HFFc6 (cell line): ENCODE measurements around the gene ZNF358. TPM values are rescaled to one million over a fixed set of nuclear protein-coding genes. Genes with fewer than 3 reads are reported as not detected.
A peak's percentile ranks its signal among the peaks of the same experiment; 100 is the strongest.

ENCODE experiments used
- DNase-seq: peaks from one replicate; pipeline ENCODE4 v3.0.0-alpha.2; 2018
- H3K27ac Mint-ChIP-seq: 2 replicates; pipeline ENCODE4 v1.8.0; 2020; ENCODE audit warnings: mild to moderate bottlenecking, mixed read lengths
- H3K27me3 Mint-ChIP-seq: 2 replicates; pipeline ENCODE4 v1.8.0; 2021; ENCODE audit warnings: mild to moderate bottlenecking, moderate library complexity, mixed read lengths; ENCODE audit not compliant: insufficient read depth
- H3K36me3 Mint-ChIP-seq: 2 replicates; pipeline ENCODE4 v1.8.0; 2021; ENCODE audit warnings: low read depth, mixed read lengths
- H3K4me1 Mint-ChIP-seq: 2 replicates; pipeline ENCODE4 v1.8.0; 2020; ENCODE audit warnings: low read depth, mixed read lengths
- H3K4me3 Mint-ChIP-seq: 2 replicates; pipeline ENCODE4 v1.8.0; 2020; ENCODE audit warnings: mild to moderate bottlenecking, moderate library complexity, mixed read lengths
- H3K9me3 Mint-ChIP-seq: 2 replicates; pipeline ENCODE4 v1.8.0; 2020; ENCODE audit warnings: mild to moderate bottlenecking, mixed read lengths
- total RNA-seq, 6 experiments: library from RNA; stranded (reverse); fragmentation: NEBNext Ultra II Directional; extraction: Animal tissue kit (Norgen Biotek cat#: 25700); gene quantifications; 2 replicates in 1 of 6; 3 replicates in 5 of 6; pipeline ENCODE4 v1.2.3, GENCODE V29; 2021
- TF ChIP-seq, protein P1 (sequence below): fragments of 200-600 bp; sonication (generic); IDR thresholded peaks from 2 replicates; pipeline ENCODE4 v1.5.0; 2021; ENCODE audit warnings: antibody characterized with exemption, mild to moderate bottlenecking

ZNF358 gene
- total RNA-seq, 6 experiments from 2014 or later, result 30.0 to 41.1 (median 35.8) TPM

DNA sequence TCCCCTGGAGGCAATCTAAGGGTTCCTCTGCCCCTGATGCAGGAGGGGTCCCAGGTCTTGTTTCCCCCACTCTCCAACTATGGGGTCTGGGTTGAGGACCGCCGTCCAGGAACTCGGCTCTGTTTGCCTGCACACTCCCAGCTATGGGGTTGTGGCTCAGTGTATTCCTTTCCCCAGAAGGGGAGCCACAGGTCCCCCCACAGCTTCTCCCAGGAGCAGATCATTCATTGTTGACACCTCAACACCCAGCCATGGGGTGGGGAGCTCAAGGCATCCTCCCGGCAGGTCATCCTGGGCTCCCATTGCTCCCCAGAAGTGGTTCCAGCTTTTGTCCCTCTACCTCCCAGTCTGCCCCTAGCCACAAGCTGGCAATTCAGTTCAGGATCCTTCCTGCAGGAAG is 975 bp downstream of the ZNF358 start:
- Mint-ChIP-seq H3K4me3 (peak overlapping the region; percentile 90), H3K4me1 (peaks cover 44% of the 10 kb centered on the region), H3K36me3 (peaks cover 5% of the 10 kb centered on the region; the same call in 1 of the 2 replicates), H3K27ac (peak overlapping the region; percentile 81), H3K9me3 (no peaks in the 10 kb centered on the region), H3K27me3 (peaks cover 1% of the 10 kb centered on the region; the same call in 1 of the 2 replicates)
- TF ChIP-seq, protein P1, sequence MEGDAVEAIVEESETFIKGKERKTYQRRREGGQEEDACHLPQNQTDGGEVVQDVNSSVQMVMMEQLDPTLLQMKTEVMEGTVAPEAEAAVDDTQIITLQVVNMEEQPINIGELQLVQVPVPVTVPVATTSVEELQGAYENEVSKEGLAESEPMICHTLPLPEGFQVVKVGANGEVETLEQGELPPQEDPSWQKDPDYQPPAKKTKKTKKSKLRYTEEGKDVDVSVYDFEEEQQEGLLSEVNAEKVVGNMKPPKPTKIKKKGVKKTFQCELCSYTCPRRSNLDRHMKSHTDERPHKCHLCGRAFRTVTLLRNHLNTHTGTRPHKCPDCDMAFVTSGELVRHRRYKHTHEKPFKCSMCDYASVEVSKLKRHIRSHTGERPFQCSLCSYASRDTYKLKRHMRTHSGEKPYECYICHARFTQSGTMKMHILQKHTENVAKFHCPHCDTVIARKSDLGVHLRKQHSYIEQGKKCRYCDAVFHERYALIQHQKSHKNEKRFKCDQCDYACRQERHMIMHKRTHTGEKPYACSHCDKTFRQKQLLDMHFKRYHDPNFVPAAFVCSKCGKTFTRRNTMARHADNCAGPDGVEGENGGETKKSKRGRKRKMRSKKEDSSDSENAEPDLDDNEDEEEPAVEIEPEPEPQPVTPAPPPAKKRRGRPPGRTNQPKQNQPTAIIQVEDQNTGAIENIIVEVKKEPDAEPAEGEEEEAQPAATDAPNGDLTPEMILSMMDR, result no peak
- no peak for DNase-seq

DNA sequence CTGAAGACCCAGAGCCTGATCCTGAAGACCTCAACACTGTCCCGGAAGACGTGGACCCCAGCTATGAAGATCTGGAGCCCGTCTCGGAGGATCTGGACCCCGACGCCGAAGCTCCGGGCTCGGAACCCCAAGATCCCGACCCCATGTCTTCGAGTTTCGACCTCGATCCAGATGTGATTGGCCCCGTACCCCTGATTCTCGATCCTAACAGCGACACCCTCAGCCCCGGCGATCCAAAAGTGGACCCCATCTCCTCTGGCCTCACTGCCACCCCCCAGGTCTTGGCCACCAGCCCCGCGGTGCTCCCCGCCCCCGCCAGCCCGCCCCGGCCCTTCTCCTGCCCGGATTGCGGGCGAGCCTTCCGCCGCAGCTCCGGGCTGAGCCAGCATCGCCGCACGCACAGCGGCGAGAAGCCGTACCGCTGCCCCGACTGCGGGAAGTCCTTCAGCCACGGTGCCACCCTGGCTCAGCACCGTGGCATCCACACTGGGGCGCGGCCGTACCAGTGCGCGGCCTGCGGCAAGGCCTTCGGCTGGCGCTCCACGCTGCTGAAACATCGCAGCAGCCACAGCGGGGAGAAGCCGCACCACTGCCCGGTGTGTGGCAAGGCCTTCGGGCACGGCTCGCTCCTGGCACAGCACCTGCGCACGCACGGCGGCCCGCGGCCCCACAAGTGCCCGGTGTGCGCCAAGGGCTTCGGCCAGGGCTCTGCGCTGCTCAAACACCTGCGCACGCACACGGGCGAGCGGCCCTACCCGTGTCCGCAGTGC is 3.6 kb downstream of the ZNF358 start:
- TF ChIP-seq, protein P1, result no peak
- DNase-seq, result no peak
- Mint-ChIP-seq H3K27me3 (peaks cover 3% of the 10 kb centered on the region; the same call in 1 of the 2 replicates), H3K27ac (no peak overlapping the region), H3K4me3 (no peak overlapping the region), H3K9me3 (no peaks in the 10 kb centered on the region), H3K4me1 (peaks cover 39% of the 10 kb centered on the region), H3K36me3 (peaks cover 5% of the 10 kb centered on the region; the same call in 1 of the 2 replicates)

DNA sequence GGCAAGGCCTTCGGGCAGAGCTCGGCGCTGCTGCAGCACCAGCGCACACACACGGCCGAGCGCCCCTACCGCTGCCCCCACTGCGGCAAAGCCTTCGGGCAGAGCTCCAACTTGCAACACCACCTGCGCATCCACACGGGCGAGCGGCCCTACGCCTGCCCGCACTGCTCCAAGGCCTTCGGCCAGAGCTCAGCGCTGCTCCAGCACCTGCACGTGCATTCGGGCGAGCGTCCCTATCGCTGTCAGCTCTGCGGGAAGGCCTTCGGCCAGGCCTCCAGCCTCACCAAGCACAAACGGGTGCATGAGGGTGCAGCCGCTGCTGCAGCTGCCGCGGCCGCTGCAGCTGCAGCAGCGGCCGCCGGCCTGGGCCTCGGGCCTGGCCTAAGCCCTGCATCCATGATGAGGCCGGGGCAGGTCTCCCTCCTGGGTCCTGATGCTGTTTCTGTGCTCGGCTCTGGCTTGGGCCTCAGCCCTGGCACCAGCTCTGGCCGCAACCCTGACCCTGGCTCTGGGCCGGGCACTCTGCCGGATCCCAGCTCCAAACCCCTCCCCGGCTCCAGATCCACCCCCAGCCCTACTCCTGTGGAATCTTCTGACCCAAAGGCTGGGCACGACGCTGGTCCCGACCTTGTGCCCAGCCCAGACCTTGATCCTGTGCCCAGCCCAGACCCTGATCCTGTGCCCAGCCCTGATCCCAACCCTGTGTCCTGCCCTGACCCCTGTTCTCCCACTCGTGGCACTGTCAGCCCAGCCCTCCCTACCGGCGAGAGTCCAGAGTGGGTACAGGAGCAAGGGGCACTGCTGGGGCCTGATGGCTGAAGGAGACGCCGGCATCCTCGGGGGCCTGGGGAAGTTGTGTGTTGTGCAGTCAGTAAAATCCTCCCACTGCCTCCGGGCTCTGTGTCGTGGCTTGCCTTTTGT is 4.5 kb downstream of the ZNF358 start:
- Mint-ChIP-seq H3K36me3 (peaks cover 5% of the 10 kb centered on the region; the same call in 1 of the 2 replicates), H3K27ac (no peak overlapping the region), H3K4me1 (peaks cover 31% of the 10 kb centered on the region), H3K9me3 (no peaks in the 10 kb centered on the region), H3K27me3 (peaks cover 3% of the 10 kb centered on the region; the same call in 1 of the 2 replicates), H3K4me3 (no peak overlapping the region)
- TF ChIP-seq, protein P1, result no peak
- no peak for DNase-seq

DNA sequence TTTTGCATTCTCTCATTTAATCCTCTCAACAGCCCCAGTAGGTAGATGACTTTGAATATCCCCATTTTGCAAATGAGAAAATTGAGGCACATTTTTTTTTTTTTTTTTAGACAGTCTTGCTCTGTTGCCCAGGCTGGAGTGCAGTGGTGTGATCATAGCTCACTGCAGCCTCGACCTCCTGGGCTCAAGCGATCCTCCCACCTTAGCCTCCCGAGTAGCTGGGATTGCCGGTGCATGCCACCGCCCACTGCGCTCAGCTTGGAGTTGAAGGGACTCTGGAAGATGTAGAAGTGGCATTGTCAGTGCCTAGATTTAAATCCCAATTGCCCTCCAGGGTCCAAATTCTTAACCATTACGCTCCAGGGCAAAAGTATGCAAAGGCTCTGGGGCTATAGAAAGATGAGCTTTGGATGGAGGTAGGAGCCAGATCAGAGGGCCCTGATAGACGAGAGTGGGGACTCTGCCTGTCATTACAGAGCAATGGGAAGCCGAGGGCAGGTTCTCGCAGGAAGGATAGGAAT is 5.7 kb downstream of the ZNF358 start:
- Mint-ChIP-seq H3K9me3 (no peaks in the 10 kb centered on the region), H3K27ac (peak overlapping the region; percentile 78), H3K27me3 (peaks cover 3% of the 10 kb centered on the region; the same call in 1 of the 2 replicates), H3K4me1 (peaks cover 25% of the 10 kb centered on the region), H3K4me3 (peak overlapping the region; percentile 83), H3K36me3 (peaks cover 5% of the 10 kb centered on the region; the same call in 1 of the 2 replicates)
- TF ChIP-seq, protein P1, result no peak
- DNase-seq, result no peak

DNA sequence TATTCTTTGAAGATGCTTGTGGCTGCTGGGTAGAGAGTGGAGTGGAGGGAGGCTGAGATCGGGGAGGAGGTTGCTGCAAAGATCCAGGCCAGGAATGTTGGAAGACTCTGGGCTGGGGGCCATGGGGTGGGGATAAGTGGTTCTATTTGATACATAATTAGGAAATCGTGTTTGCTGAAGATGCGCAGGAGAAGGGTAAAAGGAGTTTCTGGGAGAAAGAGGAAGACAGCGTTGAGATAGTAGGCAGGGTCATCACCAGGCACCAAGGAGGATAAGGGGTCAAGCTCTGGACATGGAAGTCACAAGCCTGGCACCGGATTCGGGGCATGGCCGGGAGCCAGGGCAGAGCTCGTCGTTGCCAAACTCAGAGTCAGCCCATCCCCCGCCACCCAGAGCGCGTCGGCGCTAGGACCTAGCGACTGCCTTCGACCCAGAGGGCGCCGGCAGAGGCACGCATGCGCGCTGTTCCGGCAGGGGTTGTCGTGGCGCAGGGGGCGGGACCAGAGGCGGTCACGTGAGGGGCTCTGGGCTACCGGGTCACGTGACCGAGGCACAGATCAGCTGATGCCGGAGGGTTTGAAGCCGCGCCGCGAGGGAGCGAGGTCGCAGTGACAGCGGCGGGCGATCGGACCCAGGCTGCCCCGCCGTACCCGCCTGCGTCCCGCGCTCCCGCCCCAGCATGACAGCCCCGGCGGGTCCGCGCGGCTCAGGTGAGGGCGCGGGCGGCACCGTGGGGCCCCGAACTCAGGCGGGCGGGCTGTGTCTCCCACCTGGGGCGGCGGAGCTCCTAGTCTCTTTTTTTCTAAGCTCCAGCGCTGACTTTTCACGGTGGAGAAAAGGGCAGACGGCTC is 6.4 kb downstream of the ZNF358 start, which contains the start of gene MCOLN1:
TSS of gene MCOLN1 (plus strand) at position 553 of the 851 bp plus-strand sequence. CDS start at position 680, 127 bp downstream.
- Mint-ChIP-seq H3K4me3 (peak within 1 kb of the TSS; percentile 83), H3K27ac (peak within 1 kb of the TSS; percentile 78), H3K36me3 (peaks cover 5% of the 10 kb centered on the region; the same call in 1 of the 2 replicates), H3K4me1 (peaks cover 19% of the 10 kb centered on the region), H3K27me3 (peaks cover 3% of the 10 kb centered on the region; the same call in 1 of the 2 replicates), H3K9me3 (no peaks in the 10 kb centered on the region)
- TF ChIP-seq, protein P1, result no peak
- peak; percentile 95 for DNase-seq
